NCI-H1105 treated with DMSO at 0.1 percent for 48 hours (cell line): Measurements from ENCODE around the gene FAM171A1.

Experiments used
- DNase-seq: peaks from one replicate; lab custom pipeline; 2025; lab: John Stamatoyannopoulos, UW

Gene FAM171A1

GRCh38 chr10:15169555-15170401 is 201.3 kb downstream of the FAM171A1 start:
- DNase-seq = no peak

- peak; percentile 66 for DNase-seq
Observed at GRCh38 chr10:15168786-15169554, 202.1 kb downstream of the FAM171A1 start.

- peak; percentile 66 for DNase-seq
Observed at GRCh38 chr10:15168291-15168785, 202.8 kb downstream of the FAM171A1 start, which contains the start of gene NMT2. TSS of gene NMT2 (minus strand) at chr10:15168693. CDS start at chr10:15168612, 81 bp downstream.

GRCh38 chr10:15167411-15168290 is 203.4 kb downstream of the FAM171A1 start:
- DNase-seq = peak; percentile 17

GRCh38 chr10:15166325-15166724 is 204.8 kb downstream of the FAM171A1 start:
- DNase-seq = no peak

GRCh38 chr10:15163253-15163828 is 207.7 kb downstream of the FAM171A1 start:
- DNase-seq = no peak
